ENCODE results near the gene MAPK1. TPM values are rescaled to one million over a fixed set of nuclear protein-coding genes. Genes with fewer than 3 reads are reported as not detected.
A peak's percentile ranks its signal among the peaks of the same experiment; 100 is the strongest.

Gene MAPK1
- total RNA-seq, 1 donor from 2014 or later = 92.9 TPM

- Mint-ChIP-seq H3K27me3 (ENCODE audit: low read depth) (no peaks in the 10 kb centered on the region), H3K36me3 (peaks cover 10% of the 10 kb centered on the region), H3K27ac (peak overlapping the region; percentile 78), H3K4me3 (peak overlapping the region; percentile 15), H3K4me1 (peaks cover 25% of the 10 kb centered on the region), H3K9me3 (no peaks in the 10 kb centered on the region)
- DNase-seq (ENCODE audit: low spot score in 2 of 2, unreplicated experiment in 2 of 2) = peak in 1 of 2 experiments; percentile 65
- peak; percentile 74 for TF ChIP-seq CTCF (IDR thresholded peaks at IDR 0.05; ENCODE audit: unreplicated experiment)
Measured at GRCh38 chr22:21712751-21713427, 154.6 kb downstream of the MAPK1 start.

- Mint-ChIP-seq H3K9me3 (no peaks in the 10 kb centered on the region), H3K27ac (no peak overlapping the region), H3K4me1 (peaks cover 25% of the 10 kb centered on the region), H3K27me3 (ENCODE audit: low read depth) (no peaks in the 10 kb centered on the region), H3K36me3 (peaks cover 10% of the 10 kb centered on the region), H3K4me3 (no peak overlapping the region)
- DNase-seq (ENCODE audit: low spot score in 2 of 2, unreplicated experiment in 2 of 2) = no peak
- no peak for TF ChIP-seq CTCF (IDR thresholded peaks at IDR 0.05; ENCODE audit: unreplicated experiment)
Measured at GRCh38 chr22:21711851-21712250, 155.6 kb downstream of the MAPK1 start.

- H3K4me3 Mint-ChIP-seq = no peak overlapping the region
- no peak for TF ChIP-seq CTCF (IDR thresholded peaks at IDR 0.05; ENCODE audit: unreplicated experiment)
- no peak overlapping the region for H3K27ac Mint-ChIP-seq
- no peak for DNase-seq (ENCODE audit: low spot score in 2 of 2, unreplicated experiment in 2 of 2)
- no peaks in the 10 kb centered on the region for H3K27me3 Mint-ChIP-seq (ENCODE audit: low read depth)
- H3K9me3 Mint-ChIP-seq = no peaks in the 10 kb centered on the region
- peaks cover 17% of the 10 kb centered on the region for H3K4me1 Mint-ChIP-seq
- peaks cover 10% of the 10 kb centered on the region for H3K36me3 Mint-ChIP-seq
Measured at GRCh38 chr22:21710156-21710555, 157.3 kb downstream of the MAPK1 start.

- Mint-ChIP-seq H3K27ac (no peak overlapping the region), H3K27me3 (ENCODE audit: low read depth) (no peaks in the 10 kb centered on the region), H3K36me3 (peaks cover 10% of the 10 kb centered on the region), H3K4me1 (peaks cover 13% of the 10 kb centered on the region), H3K4me3 (no peak overlapping the region), H3K9me3 (no peaks in the 10 kb centered on the region)
- no peak for DNase-seq (ENCODE audit: low spot score in 2 of 2, unreplicated experiment in 2 of 2)
- TF ChIP-seq CTCF (IDR thresholded peaks at IDR 0.05; ENCODE audit: unreplicated experiment) = no peak
Measured at GRCh38 chr22:21709688-21710087, 157.8 kb downstream of the MAPK1 start.

GRCh38 chr22:21708960-21709359 lies 158.5 kb downstream of the MAPK1 start:
- H3K27ac Mint-ChIP-seq = no peak overlapping the region
- peaks cover 10% of the 10 kb centered on the region for H3K36me3 Mint-ChIP-seq
- no peak for TF ChIP-seq CTCF (IDR thresholded peaks at IDR 0.05; ENCODE audit: unreplicated experiment)
- H3K27me3 Mint-ChIP-seq (ENCODE audit: low read depth) = no peaks in the 10 kb centered on the region
- no peak overlapping the region for H3K4me3 Mint-ChIP-seq
- peaks cover 7% of the 10 kb centered on the region for H3K4me1 Mint-ChIP-seq
- no peaks in the 10 kb centered on the region for H3K9me3 Mint-ChIP-seq
- DNase-seq (ENCODE audit: low spot score in 2 of 2, unreplicated experiment in 2 of 2) = no peak

Data from mesothelial cell of epicardium (in vitro differentiated cells).